ENCODE data around the gene PCSK4. TPM values are rescaled to one million over a fixed set of nuclear protein-coding genes. Genes with fewer than 3 reads are reported as not detected.

Gene PCSK4
- total RNA-seq, 1 donor from 2014 or later: 8.4 TPM

GRCh38 chr19:1472231-1473084 is 17.7 kb downstream of the PCSK4 start:
- H3K27me3 Mint-ChIP-seq (ENCODE audit: unreplicated experiment): peaks cover 11% of the 10 kb centered on the region
- TF ChIP-seq CTCF (IDR thresholded peaks at IDR 0.05; ENCODE audit: unreplicated experiment): no peak
- peaks cover 7% of the 10 kb centered on the region for H3K36me3 Mint-ChIP-seq (ENCODE audit: low read depth, unreplicated experiment)
- H3K4me3 Mint-ChIP-seq (ENCODE audit: unreplicated experiment): no peak overlapping the region
- no peak for DNase-seq (ENCODE audit: low spot score)
- H3K9me3 Mint-ChIP-seq (ENCODE audit: unreplicated experiment): no peaks in the 10 kb centered on the region
- no peak overlapping the region for H3K27ac Mint-ChIP-seq (ENCODE audit: unreplicated experiment)
- no peaks in the 10 kb centered on the region for H3K4me1 Mint-ChIP-seq (ENCODE audit: unreplicated experiment)

- H3K36me3 Mint-ChIP-seq (ENCODE audit: low read depth, unreplicated experiment): peaks cover 4% of the 10 kb centered on the region
- no peak overlapping the region for H3K4me3 Mint-ChIP-seq (ENCODE audit: unreplicated experiment)
- H3K27ac Mint-ChIP-seq (ENCODE audit: unreplicated experiment): no peak overlapping the region
- peaks cover 11% of the 10 kb centered on the region for H3K27me3 Mint-ChIP-seq (ENCODE audit: unreplicated experiment)
- no peak for TF ChIP-seq CTCF (IDR thresholded peaks at IDR 0.05; ENCODE audit: unreplicated experiment)
- no peaks in the 10 kb centered on the region for H3K4me1 Mint-ChIP-seq (ENCODE audit: unreplicated experiment)
- DNase-seq (ENCODE audit: low spot score): no peak
- no peaks in the 10 kb centered on the region for H3K9me3 Mint-ChIP-seq (ENCODE audit: unreplicated experiment)
Measured at GRCh38 chr19:1471515-1472160, 18.5 kb downstream of the PCSK4 start.

- H3K4me1 Mint-ChIP-seq (ENCODE audit: unreplicated experiment): no peaks in the 10 kb centered on the region
- H3K4me3 Mint-ChIP-seq (ENCODE audit: unreplicated experiment): no peak overlapping the region
- H3K9me3 Mint-ChIP-seq (ENCODE audit: unreplicated experiment): no peaks in the 10 kb centered on the region
- TF ChIP-seq CTCF (IDR thresholded peaks at IDR 0.05; ENCODE audit: unreplicated experiment): no peak
- H3K36me3 Mint-ChIP-seq (ENCODE audit: low read depth, unreplicated experiment): peaks cover 4% of the 10 kb centered on the region
- no peak for DNase-seq (ENCODE audit: low spot score)
- no peak overlapping the region for H3K27ac Mint-ChIP-seq (ENCODE audit: unreplicated experiment)
- peaks cover 11% of the 10 kb centered on the region for H3K27me3 Mint-ChIP-seq (ENCODE audit: unreplicated experiment)
Measured at GRCh38 chr19:1471010-1471514, 19.1 kb downstream of the PCSK4 start.

- Mint-ChIP-seq H3K27ac (ENCODE audit: unreplicated experiment) (no peak overlapping the region), H3K4me3 (ENCODE audit: unreplicated experiment) (no peak overlapping the region), H3K4me1 (ENCODE audit: unreplicated experiment) (no peaks in the 10 kb centered on the region), H3K9me3 (ENCODE audit: unreplicated experiment) (no peaks in the 10 kb centered on the region), H3K27me3 (ENCODE audit: unreplicated experiment) (peaks cover 11% of the 10 kb centered on the region), H3K36me3 (ENCODE audit: low read depth, unreplicated experiment) (peaks cover 4% of the 10 kb centered on the region)
- no peak for TF ChIP-seq CTCF (IDR thresholded peaks at IDR 0.05; ENCODE audit: unreplicated experiment)
- no peak for DNase-seq (ENCODE audit: low spot score)
Measured at GRCh38 chr19:1470305-1471009, 19.7 kb downstream of the PCSK4 start.
